T-helper 2 cell treated with Interferon-gamma antibody and Interleukin-4, amounts not matched to agents 100 ng/mL and 5 ng/mL, for 36 hours (primary cell): ENCODE data around the gene BBS4. TPM values are rescaled to one million over a fixed set of nuclear protein-coding genes. Genes with fewer than 3 reads are reported as not detected.

ENCODE experiments used
- total RNA-seq: library from RNA; stranded (reverse); gene quantifications from 2 replicates; pipeline ENCODE4 v1.2.3, GENCODE V29; 2022

The BBS4 gene
- total RNA-seq, 1 donor from 2014 or later: 9.9 TPM

Other genes with a start within 250 kb of the BBS4 start
- gene ARIH1, start 211.9 kb upstream of the BBS4 start, total RNA-seq: 112 and 126 TPM in 2 replicates
- gene GOLGA6B, start 31.5 kb upstream of the BBS4 start, total RNA-seq: not detected in 2 replicates
- gene HIGD2B, start within 50 bp of the BBS4 start, total RNA-seq: 0.16 TPM in 1 of 2 replicates, not detected in the other
- 79.6 and 79.9 TPM in 2 replicates for gene ADPGK, start 97.6 kb downstream of the BBS4 start, total RNA-seq